ENCODE measurements around the gene NFATC3. TPM values are rescaled to one million over a fixed set of nuclear protein-coding genes. Genes with fewer than 3 reads are reported as not detected.

The NFATC3 gene
- total RNA-seq, 1 experiment from 2014 or later, result 33.0 TPM

- Histone ChIP-seq H2AFZ (ENCODE audit: low read length) (no peak overlapping the region), H3K56ac (ENCODE audit: insufficient read length, low read depth, low read length) (no peak overlapping the region), H3K27me3 (ENCODE audit: insufficient read depth, low read length) (no peaks in the 10 kb centered on the region), H3K23ac (ENCODE audit: insufficient read length, low read depth, low read length) (no peak overlapping the region), H3K9me3 (ENCODE audit: control insufficient read depth, low read depth, low read length) (no peaks in the 10 kb centered on the region), H3T11ph (ENCODE audit: low read length) (no peak overlapping the region), H2BK120ac (ENCODE audit: low read depth, low read length, poor library complexity, severe bottlenecking) (no peak overlapping the region), H3K79me1 (ENCODE audit: insufficient read depth, low read depth, low read length, poor library complexity, severe bottlenecking) (no peaks in the 10 kb centered on the region), H2BK15ac (ENCODE audit: low read depth, low read length) (no peak overlapping the region), H4K91ac (ENCODE audit: insufficient read length, low read depth, low read length) (no peak overlapping the region), H4K5ac (ENCODE audit: insufficient read length, low read depth, low read length) (no peak overlapping the region), H2AK5ac (ENCODE audit: insufficient read length, low read length) (no peak overlapping the region), H3K4ac (ENCODE audit: low read depth, low read length) (no peak overlapping the region), H4K8ac (replicated peaks; ENCODE audit: insufficient read length, low read depth, low read length) (no peak overlapping the region), H2BK5ac (ENCODE audit: insufficient read length, low read length) (no peak overlapping the region), H4K20me1 (ENCODE audit: control insufficient read depth, insufficient read depth, insufficient read length) (no peaks in the 10 kb centered on the region), H3K14ac (ENCODE audit: insufficient read depth, low read length) (no peak overlapping the region), H3K9ac (ENCODE audit: extremely low read depth, insufficient read length, low read length) (no peak overlapping the region), H3K18ac (ENCODE audit: insufficient read length, low read depth, low read length) (no peak overlapping the region), H3K23me2 (ENCODE audit: insufficient read length, low read depth, low read length, poor library complexity, severe bottlenecking) (no peaks in the 10 kb centered on the region), H3K4me2 (ENCODE audit: insufficient read depth, insufficient read length, low read length) (no peak overlapping the region), H3K27ac (ENCODE audit: insufficient read length, low read depth, low read length) (no peak overlapping the region), H3K4me1 (ENCODE audit: insufficient read depth, low read length) (no peaks in the 10 kb centered on the region), H3K79me2 (ENCODE audit: insufficient read depth, low read length) (no peaks in the 10 kb centered on the region), H2BK12ac (ENCODE audit: insufficient read length, low read depth, low read length) (no peak overlapping the region), H2BK20ac (ENCODE audit: low read depth, low read length, poor library complexity, severe bottlenecking) (no peak overlapping the region)
- Mint-ChIP-seq H3K4me1 (no peaks in the 10 kb centered on the region), H3K9me3 (no peaks in the 10 kb centered on the region), H3K27me3 (ENCODE audit: low read depth) (no peaks in the 10 kb centered on the region), H3K27ac (no peak overlapping the region), H3K36me3 (ENCODE audit: insufficient read depth in 1 of 3, low read depth in 3 of 3) (peaks cover 21 to 52% (median 33%) of the 10 kb centered on the region in 3 experiments), H3K4me3 (no peak overlapping the region)
- no peak for TF ChIP-seq CTCF (conservative IDR thresholded peaks at IDR 0.05)
- WGBS (ENCODE audit: extremely low coverage, insufficient read length, low lambda C conversion rate), result no CpG with 5 or more reads among the region's 2 CpGs
- no peak for DNase-seq
Measured at GRCh38 chr16:68179196-68179795, 94.1 kb downstream of the NFATC3 start.
